Left hindlimb (tissue), 1 donor: ENCODE measurements around the gene TLE1.
"Not testable (repeated sequence)": the region's sequence is repeated elsewhere in the genome, so short reads cannot be mapped to it uniquely, and the experiment has no call there.

Experiments used
- DNase-seq: peaks from one replicate; pipeline ENCODE4 v3.0.0-alpha.2; 2018

Gene TLE1

DNA sequence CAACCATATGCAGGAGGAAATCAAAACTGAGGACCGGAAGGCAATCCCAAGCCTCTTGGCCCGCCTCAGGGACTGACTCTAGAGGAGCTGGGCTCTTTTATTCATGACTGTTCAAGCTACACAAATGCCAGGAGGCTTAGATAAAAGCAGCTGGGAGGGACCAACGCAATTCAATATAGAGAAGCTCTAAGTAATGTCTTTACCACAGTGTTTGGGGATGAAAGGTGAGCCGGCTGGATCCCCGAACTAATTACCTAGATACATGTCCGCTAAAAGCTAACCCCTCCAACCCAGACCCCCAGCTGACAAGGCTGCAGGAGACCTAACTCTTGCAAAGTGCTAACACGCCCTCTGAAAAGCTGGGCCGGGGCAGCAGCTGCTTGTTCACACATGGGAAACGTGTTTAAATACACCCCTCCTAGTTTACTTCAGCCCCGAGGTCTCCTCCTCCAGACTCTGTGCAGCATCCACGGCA is 67.5 kb downstream of the TLE1 start:
- DNase-seq, result no peak

DNA sequence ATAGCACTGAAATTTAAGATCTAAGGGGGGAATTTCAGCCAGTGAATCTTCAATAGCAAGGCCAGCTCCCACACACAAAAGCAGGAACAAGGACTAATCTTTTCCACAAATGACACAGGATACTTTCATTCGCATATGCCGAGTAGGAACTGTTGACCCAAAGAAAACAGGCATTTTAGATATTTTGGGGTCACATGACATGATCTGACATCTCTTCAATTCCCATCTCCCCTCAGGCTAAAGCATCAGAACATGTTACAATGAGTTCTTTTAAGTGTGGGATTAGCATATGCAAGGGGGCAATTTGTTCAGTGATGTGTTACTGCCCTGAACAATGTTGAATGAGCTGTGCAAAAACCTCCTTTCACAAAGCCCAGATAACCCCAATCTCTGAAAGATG is 68.2 kb downstream of the TLE1 start:
- no peak for DNase-seq

DNA sequence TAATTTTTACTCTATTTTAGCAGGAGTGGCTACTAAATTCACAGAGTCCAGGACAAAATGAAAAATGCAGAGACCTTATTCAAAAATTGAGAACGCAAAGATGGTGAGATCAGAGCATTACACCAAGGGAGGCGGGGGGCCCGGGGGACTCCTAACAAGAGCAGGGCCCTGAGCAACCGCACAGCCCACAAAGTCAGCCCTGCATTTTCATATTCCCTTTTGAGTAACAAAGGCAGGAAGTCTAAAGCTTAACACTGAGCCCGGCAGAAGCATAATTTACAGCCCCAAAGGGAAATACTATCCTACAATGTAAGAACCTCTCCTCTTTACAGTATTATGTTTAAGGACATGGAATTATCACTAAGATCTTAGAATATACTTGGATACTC is 69.4 kb downstream of the TLE1 start:
- DNase-seq, result no peak

DNA sequence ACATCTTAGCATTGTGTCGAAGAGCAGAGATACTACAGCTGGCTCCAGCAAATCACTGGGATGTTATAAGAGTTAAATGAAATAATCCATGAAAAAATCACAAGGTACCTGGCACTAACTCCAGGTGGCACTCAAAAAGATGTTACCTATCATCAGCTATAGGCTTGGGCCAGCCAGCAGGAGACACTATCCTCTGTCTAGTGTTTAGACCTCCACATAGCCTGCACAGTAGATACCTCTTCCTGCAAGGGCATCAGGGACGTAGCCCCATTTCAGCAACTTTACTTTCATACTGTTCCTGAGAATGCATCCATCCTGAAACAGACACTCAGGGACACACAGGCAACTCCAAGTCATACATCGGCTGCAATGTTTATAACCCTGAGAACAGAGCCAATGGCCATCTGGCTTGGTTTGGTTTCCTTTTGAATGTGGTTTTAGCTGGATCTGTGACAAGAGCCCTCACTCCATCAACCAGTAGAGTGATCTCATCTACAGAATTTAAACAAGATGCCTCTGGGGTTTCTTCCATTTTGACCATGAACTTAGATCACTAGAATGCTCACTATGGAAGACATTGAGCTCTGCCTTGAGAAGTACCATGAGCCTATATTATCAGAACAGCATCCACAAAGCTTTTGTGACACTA is 69.9 kb downstream of the TLE1 start:
- DNase-seq, result no peak

DNA sequence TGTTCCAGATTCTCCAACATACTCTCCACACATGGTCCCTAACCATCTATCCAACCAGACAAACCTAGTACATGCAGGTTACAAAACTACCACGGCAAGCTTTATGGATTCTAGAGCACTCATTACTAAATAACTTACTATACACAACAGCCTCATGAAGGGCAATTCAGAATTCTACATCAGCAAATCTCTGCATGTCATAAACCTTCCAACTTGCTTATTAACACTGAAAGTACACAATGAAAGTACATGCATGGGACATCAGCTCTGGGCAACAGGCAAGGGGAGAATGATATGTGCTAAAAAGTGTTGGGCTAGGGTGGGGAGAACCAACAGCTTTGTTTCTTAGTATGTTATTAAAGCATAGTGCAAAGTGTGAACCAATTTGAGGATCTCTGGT is 70.4 kb downstream of the TLE1 start:
- no peak for DNase-seq

DNA sequence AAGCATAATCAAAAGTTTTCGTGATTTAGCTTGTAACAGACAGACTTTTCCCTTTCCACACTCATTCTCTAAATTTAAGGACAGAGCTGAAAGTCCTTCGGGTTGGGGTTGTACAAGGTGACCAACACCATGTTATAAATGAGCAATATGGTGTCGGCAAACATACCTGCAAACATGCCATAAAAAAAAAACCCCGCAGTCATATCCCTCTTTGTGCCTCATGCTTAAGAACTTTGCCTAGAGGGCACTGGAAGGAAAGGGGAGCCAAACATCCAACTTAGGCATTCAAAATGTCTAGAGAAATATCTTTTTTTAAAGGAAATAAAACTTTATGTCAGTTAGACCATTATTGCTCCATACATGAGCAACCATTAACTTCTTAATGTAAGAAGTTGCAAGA is 73.2 kb downstream of the TLE1 start:
- no peak for DNase-seq

DNA sequence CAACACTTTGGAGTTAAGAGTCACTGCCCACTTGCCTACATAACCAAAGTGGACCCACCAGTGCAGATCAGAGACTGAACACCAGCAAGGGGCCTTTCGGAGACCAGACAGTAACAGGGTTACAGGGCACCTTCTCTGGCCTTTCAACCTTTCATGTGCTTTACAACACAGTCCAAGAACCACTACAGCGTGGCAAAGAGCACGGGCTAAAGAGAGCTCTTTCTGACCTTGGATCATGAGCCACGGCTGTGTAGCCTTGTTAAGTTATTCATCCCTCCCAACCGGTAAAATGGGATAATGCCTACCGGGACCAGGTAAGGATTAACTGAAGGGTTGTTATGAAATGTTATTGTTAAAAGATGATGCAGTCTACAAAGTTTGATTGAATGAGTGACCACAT is 75.0 kb downstream of the TLE1 start:
- no peak for DNase-seq

DNA sequence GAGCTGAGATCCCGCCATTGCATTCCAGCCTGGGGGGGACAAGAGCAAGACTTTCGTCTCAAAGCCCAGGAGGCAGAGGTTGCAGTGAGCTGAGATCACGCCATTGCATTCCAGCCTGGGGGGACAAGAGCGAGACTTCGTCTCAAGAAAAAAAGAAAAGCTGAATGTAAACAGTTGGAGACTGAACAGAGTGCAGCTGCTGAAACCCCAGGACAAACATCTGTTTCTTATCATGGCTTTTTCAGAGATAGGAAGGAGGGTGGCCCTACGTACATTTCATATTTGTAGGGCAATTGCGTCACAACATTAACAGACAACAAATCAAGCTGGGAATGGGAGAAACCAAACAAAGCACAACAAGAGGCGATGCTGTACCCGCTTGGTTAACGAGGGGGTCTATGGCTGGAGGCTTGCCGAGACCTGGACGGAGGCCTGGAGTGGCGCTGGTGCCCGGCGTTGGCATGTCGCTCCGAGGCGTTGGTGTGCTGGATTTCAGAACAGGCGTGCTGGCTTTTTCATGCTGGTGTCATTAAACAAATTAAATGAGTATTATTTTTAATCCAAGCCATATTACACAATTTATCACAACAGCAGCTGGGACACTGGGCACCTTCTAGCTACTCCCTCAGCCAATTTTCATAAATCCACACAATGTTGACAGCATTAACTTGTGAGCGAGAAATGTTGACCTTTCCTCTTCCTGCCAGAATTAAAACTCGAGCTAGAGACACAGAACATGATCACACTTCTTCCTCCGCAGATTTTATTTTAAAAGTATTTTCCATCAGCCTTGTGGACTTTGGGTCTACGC is 76.1 kb downstream of the TLE1 start:
- DNase-seq, result peak; percentile 82

DNA sequence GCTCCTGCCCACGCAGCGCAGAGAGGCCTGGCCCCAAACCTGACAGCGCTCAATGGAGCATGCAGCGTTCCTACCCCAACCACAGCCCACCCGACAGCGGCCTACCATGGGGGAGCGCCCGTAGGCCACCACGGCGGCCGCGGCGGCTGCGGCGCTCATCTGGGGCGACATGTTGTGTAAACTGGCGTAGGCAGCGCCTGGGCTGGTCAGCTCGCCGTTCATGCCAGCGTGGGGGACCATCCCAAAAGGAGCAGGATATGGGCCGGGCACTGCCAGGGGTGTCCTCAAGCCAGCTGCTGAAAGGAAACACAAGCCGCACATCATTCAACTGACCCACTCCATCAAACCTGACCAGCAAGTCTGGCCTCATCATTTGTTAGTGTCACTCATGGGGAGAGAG is 77.7 kb downstream of the TLE1 start:
- no peak for DNase-seq

DNA sequence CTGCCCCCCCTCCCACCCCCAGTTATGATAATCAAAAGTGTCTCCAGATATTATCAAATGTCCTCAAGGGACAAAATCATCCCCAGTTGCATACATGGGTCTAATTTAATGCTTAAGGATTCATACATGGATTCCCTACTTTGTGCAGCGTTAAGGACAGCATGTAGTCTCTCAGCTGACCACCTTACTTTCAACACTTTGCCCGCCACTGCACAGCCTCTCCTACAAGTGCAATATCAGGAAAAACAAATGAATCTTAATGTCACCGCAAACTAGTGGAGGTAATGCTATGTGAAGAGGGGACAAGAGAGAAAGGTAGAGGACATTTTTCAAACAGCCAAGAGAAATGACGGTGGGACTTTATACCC is 78.6 kb downstream of the TLE1 start:
- DNase-seq, result no peak

DNA sequence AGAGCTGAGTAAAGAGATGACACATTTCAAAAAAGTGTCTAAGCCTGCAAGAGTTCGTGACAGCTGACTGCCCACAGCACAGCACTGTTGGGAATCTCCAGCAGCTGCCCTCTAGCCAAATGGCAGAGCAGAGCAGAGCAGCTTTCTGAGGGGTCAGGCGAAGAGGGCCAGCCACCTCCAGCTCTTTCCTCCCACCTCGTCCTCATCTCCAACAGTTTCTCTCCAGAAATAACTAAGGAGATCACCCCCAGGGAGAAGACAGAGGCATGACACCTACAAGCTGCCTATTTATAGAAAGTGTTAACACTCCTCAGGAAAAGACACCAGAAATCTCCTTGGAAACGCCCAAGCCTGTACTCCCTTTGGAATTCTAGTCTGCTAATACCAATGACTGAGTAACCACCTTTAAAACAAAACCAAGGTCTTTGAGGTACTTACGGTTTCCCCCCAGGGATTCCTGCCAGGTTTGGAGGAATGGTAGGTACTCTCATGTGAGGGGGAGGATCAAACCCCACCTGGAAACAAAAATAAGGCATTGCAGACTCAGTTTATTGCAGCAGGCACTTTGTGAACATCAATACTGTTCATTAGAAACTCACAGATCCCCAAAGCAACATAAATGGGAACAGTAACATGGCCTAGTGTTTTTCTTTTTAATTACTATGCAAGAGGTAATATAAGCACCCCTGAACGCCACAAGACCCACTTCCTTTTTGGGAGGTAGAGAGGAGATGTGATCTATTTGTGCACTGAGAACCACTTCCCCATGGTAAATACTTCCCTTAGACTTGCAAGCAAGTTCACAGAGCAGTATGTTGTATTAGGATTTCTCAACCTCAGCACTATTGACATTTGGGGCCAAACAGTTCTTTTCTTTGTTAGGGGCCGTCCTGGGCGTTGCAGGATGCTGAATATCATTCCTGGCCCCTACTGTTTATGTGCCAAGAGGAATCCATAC is 79.3 kb downstream of the TLE1 start:
- DNase-seq, result no peak

DNA sequence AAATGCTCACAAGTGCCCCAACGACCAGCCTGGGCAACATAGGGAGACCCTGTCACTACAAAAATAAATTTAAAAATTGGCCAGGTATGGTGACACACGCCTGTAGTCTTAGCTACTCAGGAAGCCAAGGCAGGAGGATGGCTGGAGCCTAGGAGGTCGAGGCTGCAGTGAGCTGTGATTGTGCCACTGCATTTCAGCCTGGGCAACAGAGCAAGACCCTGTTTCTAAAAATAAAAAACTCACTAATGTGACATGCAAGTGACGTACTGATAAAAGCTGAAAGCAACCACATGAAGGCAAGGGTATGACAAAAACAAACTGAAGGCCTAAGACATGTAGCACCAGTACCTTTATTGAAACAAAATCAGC is 81.1 kb downstream of the TLE1 start:
- DNase-seq, result no peak

DNA sequence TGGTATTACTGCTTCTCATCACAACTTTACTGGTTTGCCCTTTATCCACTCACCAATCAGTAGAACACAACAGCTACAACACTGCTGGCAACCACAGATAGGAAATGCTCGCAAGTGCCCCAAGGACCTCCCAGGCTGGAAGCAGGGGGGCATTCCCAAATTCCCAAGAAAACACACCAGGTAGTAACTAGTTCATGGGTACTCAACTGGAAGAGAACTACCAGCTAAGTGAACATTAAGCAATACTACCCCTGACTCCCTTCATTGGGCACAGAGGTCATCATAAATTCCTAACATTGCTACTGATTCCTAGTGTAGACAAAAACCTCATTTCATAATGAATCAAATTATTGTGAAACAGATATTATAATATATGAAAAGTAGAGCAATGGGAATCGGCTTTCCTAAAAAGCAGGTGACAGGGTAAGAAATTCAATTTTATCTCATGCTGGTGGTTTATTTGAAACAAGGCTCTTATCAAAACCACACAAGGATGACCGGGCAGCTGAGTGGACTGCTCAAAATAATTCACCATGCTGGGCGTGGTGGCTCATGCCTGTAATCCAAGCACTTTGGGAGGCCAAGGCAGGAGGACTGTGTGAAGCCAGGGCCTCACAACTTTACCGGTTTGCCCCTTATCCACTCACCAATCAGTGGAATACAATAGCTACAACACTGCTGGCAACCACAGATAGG is 81.6 kb downstream of the TLE1 start:
- DNase-seq, result no peak

DNA sequence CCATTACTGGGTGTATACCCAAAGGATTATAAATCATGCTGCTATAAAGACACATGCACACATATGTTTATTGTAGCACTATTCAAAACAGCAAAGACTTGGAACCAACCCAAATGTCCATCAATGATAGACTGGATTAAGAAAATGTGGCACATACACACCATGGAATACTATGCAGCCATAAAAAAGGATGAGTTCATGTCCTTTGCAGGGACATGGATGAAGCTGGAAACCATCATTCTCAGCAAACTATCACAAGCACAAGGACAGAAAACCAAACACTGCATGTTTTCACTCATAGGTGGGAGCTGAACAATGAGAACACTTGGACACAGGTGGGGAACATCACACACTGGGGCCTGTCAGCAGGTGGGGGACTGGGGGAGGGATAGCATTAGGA is 83.1 kb downstream of the TLE1 start:
- not testable (repeated sequence) for DNase-seq

DNA sequence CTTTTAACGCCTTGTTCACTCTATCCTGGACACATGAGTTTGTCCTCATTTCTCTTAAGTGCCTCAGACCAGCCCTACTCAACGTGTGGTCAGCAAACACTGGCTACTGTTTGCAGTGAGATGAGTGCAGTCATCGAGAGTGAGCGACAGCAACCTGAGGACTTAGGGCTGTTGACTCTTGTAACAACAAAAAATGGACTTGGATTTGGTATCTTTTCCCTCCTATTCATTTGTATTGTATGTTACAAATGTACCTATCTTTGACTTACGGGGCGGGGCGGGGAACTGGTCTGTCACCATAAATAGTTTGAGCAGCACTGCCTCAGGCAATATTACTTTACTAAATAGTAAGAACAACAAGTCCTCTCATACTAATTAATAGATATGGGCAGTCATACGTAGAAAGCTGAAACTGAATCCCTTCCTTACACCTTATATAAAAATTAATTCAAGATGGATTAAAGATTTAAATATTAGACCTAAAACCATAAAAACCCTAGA is 84.1 kb downstream of the TLE1 start:
- no peak for DNase-seq

DNA sequence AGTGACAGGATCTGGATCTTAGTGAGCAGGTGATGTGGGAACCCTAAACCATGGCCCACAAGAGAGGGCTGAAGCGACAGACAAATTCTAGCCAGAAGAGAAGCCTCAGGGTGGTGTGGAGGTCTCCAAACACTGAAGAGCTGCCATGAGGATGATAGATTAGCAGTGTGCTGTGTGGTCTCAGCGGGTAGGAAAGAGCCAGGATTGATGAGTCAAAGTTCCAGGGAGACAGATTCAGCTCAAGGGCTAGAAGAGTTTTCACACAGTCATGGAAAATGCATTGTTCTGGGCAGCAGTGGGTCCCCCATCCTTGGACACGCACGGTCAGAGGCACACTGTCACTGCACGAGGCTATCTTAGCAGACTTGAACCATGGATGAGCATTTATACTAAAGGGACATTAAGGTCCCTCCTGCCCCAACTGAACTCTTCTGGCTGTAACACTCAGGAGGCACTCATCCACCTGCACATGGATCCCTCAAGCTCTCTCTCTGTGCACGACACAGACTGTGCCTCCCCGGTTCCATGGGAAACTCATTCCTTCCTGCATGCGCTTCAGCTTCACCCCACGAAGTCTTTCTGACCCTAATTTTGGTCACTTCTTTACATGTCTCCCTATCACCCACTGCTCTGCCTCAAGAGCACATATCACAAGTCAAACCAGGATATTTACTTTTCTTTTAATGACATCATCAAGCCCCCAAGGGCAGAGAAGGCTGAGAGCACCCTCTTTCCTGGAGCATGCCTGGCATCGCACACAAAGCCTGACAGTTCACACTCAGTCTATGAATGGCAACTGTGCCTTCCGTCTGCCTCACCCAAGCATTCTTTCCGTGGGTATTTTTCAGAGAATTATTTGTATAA is 84.8 kb downstream of the TLE1 start:
- no peak for DNase-seq

DNA sequence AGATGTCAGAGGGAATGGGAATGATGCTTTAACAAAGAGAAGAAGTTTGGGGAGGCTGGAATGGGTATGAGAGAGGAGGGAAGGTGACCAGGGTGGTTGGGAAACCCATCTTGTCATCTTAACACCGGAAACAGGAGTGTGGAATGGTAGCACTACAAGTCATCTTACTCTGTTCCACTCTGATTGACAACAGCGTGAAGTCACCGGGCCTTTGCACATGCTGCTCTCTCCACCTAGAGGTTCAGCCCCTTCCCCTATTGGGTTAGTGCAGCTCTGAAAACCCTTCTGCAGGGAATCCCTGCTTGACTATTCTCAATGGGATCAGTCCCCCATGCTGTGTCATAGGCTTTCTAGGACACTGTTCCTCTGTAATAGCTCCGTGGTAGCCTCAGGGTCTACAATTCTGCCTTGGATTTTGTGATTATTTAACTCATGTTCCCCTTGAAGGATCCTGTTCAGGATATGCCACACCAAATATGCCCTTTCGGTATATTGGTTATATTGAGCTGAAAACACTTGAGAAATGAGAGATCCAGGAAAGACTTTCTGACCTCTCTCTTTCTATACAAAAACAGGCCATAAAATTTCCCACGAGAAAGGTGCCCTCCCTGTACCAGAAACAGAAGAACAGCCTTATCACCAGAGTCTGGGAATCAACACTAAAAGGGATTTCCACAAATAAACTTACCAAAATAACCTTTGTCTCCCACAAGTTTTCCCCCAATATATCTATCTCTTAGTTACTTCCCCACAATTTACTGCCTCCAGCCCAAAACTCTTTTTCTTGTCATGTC is 86.3 kb downstream of the TLE1 start:
- DNase-seq, result no peak

DNA sequence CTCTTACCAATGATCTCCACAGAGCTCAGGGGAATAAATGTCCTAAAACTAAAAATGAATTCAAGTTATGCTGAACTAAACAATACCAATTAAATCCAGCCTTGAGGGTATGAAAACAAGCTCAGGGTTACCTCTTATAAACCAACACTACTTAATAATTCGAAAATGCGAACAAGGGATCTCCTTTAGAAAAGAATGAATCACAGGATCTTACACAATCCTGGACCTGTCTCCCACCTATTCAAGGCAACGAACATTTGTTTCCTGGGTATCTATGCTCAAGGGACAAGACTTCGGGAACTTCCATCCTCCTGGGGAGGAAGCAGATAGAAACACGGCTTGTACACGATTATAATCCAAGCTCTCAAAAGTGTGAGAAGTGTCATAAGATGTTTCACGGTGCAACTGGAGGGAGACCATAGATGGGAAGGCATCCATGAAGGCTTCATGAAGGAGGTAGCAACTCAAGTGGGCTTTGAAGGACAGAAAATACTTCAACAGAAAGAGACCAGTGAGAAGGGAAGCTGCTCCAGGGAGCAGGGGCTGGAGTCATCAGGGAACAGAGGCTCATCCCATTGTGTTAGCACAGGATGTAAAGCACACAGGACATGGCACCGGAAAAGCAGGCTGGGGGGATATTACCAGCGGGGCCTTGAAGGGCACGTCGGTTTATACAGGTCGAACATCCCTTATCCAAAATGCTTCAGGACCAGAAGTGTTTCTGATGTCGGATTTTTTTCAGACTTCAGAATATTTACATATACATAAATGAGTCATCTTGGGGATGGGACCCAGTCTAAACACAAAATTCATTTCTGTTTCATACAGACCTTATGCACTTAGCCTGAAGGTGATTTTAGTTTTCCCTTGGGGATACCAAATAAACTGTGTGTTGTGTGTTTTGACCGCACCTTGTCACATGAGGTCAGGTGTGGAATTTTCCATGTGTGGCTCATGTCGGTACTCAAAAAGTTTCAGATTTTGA is 87.4 kb downstream of the TLE1 start:
- DNase-seq, result no peak

DNA sequence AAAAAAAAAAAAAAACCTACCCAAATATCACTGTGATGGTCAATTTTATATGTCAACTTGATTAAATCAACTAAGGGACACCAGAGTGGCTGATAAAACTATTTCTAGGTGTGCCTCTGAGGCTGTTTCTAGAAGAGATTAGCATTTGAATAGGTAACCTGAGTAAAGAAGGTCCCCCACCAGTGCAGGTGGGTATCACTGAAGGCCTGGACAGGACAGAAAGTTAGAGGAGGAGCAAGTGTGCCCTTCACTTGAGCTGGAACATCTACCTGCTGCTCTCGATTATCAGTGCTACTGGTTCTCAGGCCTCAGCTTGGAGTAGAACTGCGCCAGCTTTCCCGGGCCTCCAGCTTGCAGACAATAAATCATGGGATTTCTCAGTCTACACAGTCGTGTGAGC is 88.7 kb downstream of the TLE1 start:
- DNase-seq, result no peak

DNA sequence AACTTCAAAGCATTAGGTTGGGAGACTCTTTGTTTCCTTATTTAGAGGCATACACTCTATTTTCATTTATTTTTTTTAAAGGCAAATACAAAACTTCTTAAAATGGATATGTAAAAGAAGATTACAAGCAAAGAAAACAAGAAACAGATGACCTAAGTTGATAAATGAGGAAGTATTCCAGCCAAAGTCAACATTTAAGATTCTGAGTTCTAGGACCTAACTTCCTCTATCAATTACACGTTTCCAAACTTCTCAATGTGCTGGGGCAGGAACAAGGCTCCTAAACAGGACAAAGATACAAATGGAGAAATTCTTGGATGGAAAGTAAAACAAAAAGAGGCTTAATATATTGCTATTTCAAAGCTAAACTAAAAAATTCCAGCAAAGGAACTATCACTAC is 89.5 kb downstream of the TLE1 start:
- no peak for DNase-seq
